Stimulated activated CD4-positive, alpha-beta T cell treated with anti-CD3 and anti-CD28 coated beads, Interleukin-1b, Interleukin-23, amount 100 ng/mL, for 48 hours (primary cell): ENCODE results near the gene BIRC2.

Experiments used
- DNase-seq: peaks from one replicate; pipeline ENCODE4 v3.0.0-alpha.2; 2020

BIRC2 gene

DNA sequence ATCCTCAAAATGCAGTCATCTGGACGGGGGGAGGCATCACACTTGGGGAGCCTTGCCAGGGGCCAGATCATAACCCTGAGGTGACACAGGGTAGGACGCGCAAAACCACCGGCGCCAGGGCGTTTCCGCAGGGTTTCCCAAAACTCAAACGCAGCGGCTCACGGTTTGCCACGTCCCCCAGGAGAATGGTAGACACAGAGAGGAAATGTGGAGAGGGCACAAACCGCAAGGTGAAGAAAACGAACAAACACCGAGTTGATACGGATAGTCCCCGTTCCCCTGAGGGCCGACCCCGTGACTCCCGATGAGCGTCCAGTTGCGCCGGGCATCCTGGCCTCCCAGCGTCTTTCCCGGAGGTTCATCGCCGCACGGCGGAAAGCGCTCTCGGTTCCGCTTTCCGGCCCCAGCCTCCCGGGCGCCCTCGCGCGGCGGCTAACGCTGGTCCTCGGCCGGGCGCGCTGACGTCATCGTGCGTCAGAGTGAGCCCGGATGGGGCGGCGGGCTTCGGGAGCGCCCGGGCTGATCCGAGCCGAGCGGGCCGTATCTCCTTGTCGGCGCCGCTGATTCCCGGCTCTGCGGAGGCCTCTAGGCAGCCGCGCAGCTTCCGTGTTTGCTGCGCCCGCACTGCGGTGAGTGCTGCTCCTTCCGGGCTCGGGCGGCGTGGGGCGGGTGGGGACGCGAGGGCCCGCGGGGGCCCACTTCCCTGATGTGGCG, at the start of gene BIRC2:
Gene BIRC2 (plus strand): TSS at position 467 of the 714 bp plus-strand sequence. CDS start 2,641 bp downstream, outside the sequence.
- DNase-seq: peak; percentile 94

DNA sequence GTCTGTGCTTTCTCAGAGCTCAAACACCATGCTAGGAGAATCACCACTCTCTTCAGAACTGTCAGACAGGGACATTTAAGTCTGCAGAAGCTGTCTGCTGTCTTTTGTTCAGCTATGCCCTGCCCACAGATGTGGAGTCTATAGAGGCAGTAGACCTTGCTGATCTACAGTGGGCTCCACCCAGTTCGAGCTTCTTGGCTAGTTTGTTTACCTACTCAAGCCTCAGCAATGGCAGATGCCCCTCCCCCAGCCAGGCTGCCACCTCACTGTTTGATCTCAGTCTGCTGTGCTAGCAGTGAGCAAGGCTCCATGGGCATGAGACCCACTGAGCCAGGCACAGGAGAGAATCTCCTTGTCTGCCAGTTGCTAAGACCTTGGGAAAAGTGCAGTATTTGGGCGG, 46.2 kb upstream of the BIRC2 start:
- peak; percentile 42 for DNase-seq

DNA sequence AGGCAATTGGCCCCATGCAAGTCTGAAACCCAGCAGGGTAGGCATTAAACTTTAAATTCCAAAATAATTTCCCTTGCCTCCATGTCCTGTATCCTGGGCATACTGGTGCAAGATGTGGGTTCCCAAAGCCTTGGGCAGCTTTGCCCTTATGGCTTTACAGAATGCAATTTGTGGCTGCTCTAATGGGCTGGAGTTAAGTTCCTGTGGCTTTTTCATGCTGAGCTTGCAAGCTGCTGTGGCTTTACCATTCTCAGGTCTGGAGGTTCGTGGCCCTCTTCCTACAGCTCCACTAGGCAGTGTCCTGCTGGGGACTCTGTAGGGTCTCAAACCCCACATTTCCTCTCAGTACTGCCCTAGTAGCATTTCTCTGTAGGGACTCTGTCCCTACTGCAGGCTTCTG, 44.8 kb upstream of the BIRC2 start:
- DNase-seq: no peak

DNA sequence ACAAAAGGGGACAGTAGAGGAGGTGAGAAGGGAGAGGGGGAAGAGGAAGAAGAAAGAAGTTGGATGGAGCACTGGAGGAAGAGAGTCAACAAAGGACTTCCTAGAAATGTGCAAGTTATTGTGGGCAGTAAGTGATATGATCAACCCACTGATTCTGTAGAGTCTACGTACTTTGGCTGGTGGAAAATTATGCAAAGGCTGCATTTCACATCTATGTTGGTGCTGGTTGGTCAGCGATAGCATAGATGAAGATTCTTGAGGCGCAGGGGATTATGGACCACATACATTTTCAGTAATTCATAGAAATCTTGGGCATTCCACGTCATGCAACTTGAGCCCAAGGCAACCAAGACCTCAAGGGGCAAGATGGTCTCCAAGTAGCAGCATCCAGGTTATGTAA, 42.3 kb upstream of the BIRC2 start:
- no peak for DNase-seq

DNA sequence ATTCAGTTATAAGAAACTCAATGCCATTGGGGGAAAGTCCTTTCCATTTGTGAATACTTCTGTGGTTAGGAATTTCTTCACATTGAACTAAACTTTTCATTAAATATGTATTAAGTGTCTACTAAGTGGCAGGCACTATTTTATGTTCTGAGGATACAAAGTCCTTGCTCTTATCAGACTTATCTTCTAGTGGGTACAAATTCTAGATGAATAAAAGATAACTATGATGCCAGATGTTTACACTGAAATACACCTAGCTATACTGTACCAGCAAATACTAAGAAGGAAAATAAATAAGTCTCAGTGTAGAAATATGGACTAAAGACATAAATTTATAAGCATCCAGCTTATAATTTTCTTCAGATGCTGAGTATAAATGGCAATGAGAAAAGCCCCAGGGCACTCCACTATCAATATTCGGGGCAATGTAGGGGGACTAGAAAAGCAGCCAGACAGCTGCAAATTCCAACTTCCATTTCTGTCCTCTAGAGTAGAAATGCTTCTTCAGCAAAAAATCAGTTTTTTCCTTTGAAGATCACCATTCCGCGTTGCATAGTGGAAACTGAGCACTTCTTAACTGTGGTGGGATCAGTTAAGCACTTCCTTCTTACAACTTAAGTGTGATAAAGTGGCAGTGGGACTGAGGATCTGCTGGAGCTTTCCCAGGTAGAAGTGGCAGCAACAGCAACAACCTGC, 41.5 kb upstream of the BIRC2 start:
- no peak for DNase-seq

DNA sequence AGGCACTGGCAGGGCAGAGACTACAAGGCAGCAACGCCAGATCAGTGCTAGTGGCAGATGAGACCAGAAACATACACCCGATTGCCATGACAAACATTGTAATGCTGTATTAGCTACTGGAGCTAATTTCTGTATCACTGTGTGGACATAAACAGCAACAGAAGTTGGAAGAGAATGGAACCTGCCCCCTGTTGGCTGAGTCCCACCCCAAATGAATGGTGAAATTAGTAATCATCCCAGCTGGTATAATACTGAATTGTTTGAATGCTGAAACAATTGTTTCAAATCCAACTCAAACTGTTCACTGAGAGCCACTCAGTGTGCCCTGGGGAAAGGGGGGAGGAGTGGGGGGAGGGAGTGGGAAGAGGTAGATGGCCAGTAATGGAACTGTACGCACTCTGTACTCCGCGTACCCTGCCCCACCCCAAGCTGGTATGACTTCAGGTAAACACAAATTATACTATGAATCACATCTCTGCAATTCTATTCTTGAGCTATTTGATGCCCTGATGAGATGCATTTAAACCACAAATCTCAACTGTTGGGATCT, 40.9 kb upstream of the BIRC2 start:
- no peak for DNase-seq

DNA sequence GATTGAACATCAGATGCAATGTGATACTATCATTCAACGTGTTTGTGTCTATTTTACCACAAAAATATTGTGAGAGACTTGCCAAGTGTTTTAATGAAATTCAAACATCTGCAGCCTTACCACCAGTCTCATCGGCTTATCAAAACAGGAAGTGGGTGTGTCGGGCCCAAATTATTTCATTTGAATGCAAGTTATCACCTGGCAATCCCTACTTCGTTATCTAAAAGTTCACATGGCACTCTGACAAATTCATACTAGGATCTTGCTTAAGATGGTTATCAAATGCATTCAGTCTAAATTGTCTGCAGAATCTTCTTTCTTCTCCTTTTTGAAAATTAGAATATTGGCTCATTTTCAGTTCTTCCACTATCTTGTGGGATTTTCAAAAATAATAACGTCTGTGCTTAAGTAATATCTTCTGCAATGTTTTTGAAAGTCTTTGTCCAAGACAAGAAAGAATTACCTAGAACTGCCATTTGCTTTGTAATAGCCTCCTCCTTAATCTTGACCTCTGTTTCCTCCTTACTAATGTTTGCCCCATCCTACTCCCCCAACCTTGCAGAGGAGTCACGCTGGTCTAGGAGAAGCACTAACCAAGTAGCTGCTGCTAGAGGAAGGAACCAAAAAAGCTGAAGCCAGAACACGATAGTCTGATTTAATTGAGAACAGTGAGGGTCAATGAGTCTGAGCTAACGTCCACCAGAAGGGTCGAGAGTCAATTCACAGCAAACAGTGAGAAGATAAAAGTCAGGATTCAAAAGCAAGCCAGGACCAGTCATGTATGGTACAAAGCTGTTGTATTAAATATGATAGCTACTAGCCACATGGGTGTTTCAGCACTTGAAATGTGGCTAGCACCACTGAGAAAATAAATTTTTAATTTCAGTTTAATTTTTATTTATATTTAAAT, 39.9 kb upstream of the BIRC2 start:
- DNase-seq: no peak

DNA sequence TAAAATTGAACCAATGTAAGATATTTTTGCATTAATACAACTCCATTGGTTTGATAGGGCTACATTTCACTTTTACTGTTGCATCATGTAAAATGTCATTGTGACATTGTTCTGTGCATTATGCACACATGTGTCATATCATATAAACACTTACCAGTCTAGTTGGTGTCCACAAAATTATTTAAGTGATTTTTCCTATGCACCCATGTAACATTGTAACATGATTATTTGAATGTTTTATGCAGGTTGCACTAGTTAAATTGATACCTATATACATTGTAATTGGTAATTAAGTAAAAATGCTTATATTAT, 39.3 kb upstream of the BIRC2 start:
- no peak for DNase-seq

DNA sequence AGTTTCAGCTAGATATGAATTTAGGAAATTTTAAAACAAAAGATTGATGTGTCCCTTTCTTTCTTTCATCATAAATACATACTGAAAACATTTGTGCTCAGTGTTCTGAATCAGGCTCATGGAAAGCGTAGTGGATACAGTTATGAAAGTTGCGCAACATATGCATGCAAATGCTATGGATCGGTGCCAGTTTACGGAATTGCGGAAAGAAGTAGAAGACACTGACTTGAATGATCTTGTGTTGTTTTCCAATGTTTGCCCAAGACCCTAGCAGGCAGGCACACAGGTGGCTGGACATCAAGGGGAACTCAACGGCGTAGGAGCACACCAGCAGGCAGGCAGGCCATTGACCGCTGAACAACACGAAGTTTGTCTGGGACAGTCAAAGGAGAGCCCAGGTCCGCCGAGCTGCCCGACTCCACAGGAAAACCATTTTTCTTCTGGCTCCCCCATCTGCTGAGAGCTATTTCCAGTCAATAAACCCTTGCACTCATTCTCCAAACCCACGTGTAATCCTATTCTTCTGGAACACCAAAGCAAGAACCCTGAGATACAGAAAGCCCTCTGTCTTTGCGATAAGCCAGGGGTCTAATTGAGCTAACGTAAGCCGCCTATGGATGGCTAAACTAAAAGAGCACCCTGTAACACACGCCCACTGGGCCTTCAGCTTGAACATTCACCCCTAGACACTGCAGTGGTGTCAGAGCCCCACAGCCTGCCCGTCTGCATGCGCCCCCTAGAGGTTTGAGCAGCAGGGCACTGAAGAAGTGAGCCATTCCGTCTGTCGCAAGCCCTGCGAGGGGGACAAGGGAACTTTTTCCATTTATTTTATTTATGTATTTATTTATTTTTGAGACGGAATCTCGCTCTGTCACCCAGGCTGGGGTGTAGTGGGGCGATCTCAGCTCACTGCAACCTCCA, 37.1 kb upstream of the BIRC2 start:
- peak; percentile 37 for DNase-seq

DNA sequence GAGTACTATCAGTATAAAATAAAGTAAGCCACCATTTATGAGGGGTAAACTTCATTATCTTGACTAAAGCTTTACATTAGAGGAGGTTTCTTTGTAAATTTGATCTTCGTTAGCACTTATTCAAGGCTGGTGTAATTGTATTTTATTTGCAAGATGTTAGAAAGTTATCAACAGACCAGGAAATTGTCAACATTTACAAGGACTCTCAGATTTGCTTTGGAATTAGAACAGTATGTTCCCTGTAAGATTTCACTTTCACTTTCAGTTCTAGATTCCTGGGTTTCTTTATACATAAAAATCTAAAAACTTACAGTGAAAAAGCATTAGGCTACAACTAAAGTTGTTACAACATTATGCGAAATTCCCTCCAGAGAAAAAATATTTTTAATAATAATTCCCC, 34.3 kb upstream of the BIRC2 start:
- DNase-seq: no peak

DNA sequence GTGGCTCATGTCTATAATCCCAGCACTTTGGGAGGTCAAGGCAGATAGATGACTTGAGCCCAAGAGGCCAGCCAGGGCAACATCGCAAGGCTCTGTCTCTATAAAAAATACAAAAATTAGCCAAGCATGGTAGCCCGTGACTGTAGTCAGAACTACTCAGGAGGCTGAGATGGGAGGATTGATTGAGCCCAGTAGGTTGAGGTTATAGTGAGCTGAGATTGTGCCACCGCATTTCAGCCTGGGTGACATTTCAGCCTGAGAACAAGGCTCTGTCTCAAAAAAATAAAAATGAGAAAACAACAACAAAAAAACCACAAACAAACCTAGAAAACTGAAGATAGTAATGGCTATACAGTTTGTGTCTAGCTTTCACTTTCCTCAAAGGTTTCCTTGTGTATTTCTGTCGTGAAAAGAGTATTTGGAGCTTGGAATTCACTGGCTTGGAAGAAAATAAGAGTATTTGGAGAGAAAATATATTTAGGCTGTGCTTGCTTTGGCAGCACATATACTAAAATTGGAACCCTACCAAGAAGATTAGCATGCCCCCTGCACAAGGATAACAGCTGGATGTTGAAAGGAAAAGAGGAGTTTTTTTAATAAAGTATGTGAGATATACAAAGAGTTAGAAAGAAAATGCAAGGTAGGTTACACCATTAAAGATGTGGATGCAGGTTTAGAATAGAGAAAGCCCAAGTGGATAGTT, 33.6 kb upstream of the BIRC2 start:
- no peak for DNase-seq

DNA sequence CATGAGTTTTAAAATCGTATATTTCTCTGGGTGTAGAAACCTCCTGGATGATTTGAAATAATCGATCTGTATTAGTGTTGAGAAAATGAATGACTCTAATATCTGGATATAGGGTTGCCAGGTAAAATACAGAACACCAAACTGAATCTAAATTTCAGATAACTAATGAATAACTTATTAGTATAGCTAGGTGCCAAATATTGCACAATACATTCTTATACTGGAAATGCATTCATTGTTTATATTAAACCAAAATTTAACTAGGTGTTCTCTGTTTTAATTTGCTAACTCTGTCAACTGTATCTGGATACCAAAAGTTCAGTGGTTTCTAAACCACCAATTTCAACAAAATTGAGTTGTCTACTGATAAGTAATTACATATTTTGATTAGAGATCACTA, 32.2 kb upstream of the BIRC2 start:
- DNase-seq: no peak

DNA sequence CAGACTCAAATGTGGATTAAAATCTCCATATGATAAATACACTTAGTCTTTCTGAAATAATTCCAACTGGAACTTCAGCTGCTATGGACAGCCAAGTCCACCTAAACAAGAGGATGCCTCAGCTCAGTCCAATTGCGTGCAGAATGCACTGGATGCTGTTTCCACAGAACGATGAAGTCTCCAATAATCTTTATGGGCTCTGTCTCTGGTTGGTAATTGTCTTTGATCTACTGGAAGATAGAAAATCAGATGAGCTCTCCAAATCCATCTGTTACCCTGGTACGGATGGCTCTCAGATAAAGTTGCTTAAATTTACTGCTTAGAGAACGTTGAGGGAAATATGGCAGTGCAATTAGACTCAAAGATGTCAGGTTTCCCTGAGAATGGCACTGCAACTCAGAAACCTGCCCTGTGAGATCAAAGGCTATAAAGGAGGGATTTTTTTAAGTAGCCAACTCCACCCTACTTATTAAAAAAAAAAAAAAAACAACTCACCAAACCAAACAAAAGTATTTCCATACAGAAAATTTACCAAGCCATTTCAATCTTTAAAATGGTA, 30.6 kb upstream of the BIRC2 start:
- DNase-seq: no peak

DNA sequence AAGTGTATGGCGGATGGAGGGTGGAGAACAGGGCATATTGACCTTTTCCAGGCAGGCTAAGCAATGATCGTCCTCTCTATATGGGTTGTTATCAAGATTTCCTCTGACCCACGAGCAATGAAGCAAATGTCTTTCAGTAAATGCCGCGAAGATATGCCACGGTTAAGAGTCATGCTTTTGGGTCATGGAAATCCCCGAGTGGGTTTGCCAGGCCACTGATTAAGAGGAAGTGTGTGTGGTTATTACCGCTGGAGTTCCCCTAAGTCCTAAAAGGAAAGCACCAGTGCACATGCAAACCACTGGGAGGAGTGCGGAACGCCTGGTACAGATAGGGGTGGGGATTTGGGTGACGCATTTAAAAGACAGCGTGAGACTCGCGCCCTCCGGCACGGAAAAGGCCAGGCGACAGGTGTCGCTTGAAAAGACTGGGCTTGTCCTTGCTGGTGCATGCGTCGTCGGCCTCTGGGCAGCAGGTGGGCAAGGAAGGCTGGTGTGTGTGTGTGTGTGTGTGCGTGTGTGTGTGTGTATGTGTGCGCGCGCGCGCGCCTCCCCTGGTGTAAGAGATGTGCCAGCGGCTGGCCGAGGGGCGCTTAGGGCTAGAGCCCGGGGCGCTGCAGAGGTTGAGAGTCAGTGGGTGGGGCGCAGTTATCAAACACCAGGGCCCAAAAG, 29.8 kb upstream of the BIRC2 start, which contains the start of gene BIRC3:
Gene BIRC3 (plus strand): TSS at position 386 of the 669 bp plus-strand sequence. CDS start 7,026 bp downstream, outside the sequence.
- DNase-seq: peak; percentile 95

DNA sequence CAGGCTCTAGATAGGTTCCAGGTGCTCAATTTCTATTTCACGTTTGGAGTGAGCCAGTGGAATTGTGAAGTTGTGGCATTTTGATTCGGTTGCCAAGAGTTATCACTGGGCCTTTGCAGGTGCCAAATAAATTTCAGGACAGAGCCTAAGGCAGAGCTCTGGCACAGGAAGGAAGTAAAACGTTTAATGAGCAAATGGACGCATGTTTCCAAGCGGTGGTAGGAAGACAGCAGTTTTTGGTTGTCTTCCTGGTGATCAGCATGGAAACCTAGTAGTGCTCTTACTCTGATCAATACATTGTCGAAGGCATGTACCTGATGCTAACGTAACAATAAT, 29.3 kb upstream of the BIRC2 start:
- DNase-seq: no peak

DNA sequence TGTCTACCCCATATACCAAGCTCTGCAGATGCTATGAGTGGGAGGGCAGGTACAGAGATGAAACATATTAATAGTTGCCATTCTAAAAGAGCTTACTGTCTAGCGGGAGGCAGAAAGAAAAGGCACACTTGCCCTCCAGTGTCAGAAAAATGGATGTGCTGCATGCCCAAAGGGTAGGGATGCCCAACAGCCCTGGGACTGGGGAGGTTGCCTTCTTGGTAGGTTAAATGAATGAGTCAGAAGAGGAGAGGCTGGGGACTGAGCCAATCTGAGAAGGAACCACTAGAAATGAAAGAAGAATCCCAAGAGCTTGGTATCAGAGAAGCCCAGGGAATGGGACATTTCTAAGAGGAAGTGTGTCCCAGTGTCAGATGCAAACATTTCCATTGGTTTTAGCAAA, 28.5 kb upstream of the BIRC2 start:
- peak; percentile 72 for DNase-seq

DNA sequence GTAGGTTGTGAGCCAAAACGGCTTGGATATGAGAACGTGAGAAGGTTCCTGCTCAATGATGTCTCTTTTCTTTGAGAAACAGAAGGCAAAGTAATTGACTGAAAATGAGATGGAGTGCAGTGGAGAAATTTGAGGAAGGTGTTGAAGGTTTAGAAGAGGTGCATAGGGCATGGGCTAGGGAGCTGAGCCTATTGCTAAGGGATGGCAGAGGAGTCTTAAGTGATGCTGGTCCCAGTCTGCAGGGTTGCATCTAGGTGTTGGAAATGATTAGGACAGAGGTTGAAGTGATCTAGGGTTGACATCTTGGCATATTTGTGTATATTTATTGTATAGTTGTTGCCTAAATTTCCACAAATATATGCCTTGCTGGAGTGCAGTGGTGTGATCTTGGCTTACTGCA, 27.5 kb upstream of the BIRC2 start:
- DNase-seq: no peak

DNA sequence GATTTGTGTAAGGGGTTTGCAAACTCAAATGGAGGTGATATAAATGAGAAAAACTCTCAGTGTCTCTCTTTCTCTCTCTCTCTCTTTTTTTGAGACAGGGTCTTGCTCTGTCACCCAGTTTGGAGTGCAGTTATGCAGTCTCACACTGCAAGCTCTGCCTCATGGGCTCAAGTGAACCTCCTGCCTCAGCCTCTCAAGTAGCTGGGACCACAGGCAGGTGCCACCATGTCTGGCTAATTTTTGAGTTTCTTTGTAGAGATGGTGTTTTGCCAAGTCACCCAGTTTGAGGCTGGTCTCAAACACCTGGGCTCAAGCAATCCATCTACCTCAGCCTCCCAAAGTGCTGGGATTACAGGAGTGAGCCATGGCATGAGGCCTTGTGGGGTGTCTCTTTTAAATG, 26.8 kb upstream of the BIRC2 start:
- no peak for DNase-seq

DNA sequence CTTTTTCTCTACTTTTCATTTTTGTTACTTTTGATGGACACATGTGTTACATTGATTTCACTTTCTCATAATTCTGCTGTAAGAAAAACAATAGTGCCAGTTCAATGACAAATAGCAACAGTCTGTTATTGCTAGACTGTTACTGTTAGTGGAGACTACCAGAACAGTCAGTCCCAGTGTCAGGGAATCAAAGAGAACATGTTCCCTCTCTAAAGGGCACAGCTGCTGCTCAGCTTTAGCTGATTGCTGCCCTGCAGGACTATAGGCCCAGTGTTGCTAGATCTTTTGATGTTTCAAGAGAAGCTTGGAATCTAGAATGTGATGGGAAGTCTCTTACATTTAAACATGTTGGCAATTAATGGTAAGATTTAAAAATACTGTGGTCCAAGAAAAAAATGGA, 26.3 kb upstream of the BIRC2 start:
- DNase-seq: no peak

DNA sequence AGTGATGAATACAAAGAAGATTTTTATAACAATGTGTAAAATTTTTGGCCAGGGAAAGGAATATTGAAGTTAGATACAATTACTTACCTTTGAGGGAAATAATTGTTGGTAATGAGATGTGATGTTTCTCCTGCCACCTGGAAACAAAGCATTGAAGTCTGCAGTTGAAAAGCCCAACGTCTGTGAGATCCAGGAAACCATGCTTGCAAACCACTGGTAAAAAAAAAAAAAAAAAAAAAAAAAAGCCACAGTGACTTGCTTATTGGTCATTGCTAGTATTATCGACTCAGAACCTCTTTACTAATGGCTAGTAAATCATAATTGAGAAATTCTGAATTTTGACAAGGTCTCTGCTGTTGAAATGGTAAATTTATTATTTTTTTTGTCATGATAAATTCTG, 24.5 kb upstream of the BIRC2 start:
- DNase-seq: no peak
